Muscle layer of duodenum (tissue), 2 donors: Measurements from ENCODE around the gene PPP1R12B.
A peak's percentile ranks its signal among the peaks of the same experiment; 100 is the strongest.
"Not testable (repeated sequence)": the region's sequence is repeated elsewhere in the genome, so short reads cannot be mapped to it uniquely, and the experiment has no call there.

Experiments used
- H3K27ac ChIP-seq: one replicate; pipeline ENCODE4 v1.7.0; 2013; ENCODE audit warnings: mild to moderate bottlenecking, low read length
- H3K27me3 ChIP-seq: one replicate; pipeline ENCODE4 v1.7.0; 2013; ENCODE audit warnings: low read depth, mild to moderate bottlenecking, control low read depth, low read length
- H3K36me3 ChIP-seq, 2 donors: one replicate each; pipeline ENCODE4 v1.7.0; 2013; ENCODE audit warnings: low read length in 2 of 2, control low read depth in 1 of 2, mild to moderate bottlenecking in 1 of 2; ENCODE audit not compliant: insufficient read depth in 2 of 2, control insufficient read depth in 1 of 2
- H3K4me1 ChIP-seq, 2 donors: one replicate each; pipeline ENCODE4 v1.7.0; 2013; ENCODE audit warnings: low read length in 2 of 2, mild to moderate bottlenecking in 2 of 2, control low read depth in 1 of 2, moderate library complexity in 1 of 2; ENCODE audit not compliant: insufficient read depth in 2 of 2, control insufficient read depth in 1 of 2
- H3K4me3 ChIP-seq, 2 donors: one replicate each; pipeline ENCODE4 v1.7.0; 2013; ENCODE audit warnings: low read length in 2 of 2, low read depth in 1 of 2, mild to moderate bottlenecking in 1 of 2
- H3K9me3 ChIP-seq, 2 donors: one replicate each; pipeline ENCODE4 v1.7.0; 2013; ENCODE audit warnings: low read length in 2 of 2, control low read depth in 1 of 2, mild to moderate bottlenecking in 1 of 2; ENCODE audit not compliant: control insufficient read depth in 1 of 2
- donor health status: healthy.

The PPP1R12B gene

DNA sequence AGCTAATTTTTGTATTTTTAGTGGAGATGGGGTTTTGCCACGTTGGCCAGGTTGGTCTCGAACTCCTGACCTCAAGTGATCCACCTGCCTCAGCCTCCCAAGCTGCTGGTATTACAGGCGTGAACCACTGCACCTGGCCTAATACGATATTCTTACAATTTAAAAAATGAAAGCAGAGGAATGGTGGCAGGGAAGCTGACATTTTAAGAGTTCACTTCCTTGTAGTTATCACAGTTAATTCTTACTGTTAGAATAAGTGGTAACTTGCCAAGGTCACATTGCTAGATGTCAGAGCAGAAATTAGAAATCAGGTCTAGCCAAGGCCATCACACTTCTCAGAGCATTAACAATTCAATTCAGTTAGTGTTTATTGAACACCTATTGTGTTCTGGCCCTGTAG, 207.5 kb downstream of the PPP1R12B start:
- not testable (repeated sequence) for H3K27ac ChIP-seq, H3K4me3 ChIP-seq, H3K27me3 ChIP-seq, H3K36me3 ChIP-seq, H3K9me3 ChIP-seq
- H3K4me1 ChIP-seq: peaks cover 0 to 19% of the 10 kb centered on the region in 2 donors

DNA sequence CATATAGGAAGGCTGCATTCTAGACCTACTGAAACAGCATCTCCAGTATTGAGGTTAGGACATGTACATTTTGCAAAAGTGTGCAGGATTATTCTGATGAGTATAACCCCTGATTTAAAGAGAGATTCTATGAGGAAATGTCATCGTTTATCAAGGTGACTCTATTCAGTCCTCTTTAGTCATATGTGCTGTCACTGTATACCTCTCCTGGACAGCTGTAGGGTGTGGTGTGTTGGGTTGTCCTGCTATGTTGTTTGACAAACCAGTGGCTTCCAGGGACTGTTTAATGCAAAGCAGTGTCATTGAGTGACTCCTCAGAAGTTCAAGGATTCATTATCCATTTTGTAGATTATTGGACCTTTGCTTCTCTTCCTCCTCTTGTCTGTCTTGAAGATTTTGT, 209.2 kb downstream of the PPP1R12B start:
- H3K4me1 ChIP-seq: peaks cover 0 to 29% of the 10 kb centered on the region in 2 donors
- not testable (repeated sequence) for H3K27ac ChIP-seq, H3K9me3 ChIP-seq, H3K4me3 ChIP-seq, H3K36me3 ChIP-seq, H3K27me3 ChIP-seq

DNA sequence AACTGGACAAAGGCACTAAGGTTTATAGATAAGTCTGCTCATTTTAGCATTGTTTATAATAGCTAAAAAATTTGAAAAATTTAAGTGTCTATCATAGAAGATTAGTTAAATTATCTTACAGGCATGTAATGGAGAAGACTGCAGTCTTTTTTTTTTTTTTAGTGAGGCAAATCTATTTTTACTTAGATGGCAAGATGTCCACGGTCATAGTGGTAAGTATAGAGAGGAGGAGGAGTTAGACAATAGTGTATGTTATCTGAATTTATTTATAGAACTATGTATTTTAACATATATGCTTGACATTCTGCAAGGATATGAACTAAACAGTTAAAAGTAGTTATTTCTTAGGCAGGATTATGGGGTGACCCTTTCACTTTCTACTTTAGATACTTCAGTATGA, 212.7 kb downstream of the PPP1R12B start:
- Histone ChIP-seq H3K4me3 (no peak overlapping the region), H3K9me3 (no peaks in the 10 kb centered on the region), H3K27ac (no peak overlapping the region), H3K27me3 (no peaks in the 10 kb centered on the region), H3K36me3 (peaks cover 25 to 28% of the 10 kb centered on the region in 2 donors), H3K4me1 (peaks cover 5 to 39% of the 10 kb centered on the region in 2 donors)

DNA sequence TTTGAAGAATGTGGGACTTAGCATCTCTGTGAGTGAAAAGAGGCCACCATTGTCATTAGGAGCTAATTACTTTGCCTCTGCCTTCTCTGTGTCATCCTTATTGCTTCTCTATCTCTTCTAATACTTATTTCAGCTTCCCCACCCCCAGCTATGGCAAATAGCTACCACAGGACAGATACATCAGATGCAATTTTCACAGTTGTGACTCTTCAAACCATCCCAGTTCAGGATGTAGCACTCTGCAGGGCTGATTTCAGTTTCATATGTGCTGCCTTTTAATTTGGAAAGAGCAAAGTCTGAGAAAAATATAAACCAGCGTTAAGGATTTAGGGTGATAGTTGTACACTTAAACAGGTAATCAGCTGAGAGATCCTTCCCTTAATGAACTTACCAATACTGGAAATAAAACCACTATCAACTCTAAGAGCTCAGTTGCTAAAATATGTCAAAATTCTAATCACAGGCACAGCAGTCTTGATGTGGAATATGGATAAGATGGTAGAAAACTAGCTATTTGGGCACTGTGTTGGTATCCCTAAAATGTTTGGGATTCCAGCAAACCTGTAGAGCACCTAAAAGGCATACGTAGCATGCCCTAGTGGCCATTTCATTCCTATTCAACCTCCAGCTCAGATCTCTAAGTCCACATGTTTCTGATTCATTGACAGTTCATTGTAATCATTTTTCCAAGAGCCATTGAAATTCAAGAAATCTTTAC, 213.4 kb downstream of the PPP1R12B start:
- peak overlapping the region; percentile 35 for H3K27ac ChIP-seq
- H3K27me3 ChIP-seq: no peaks in the 10 kb centered on the region
- peaks cover 26 to 28% of the 10 kb centered on the region in 2 donors for H3K36me3 ChIP-seq

DNA sequence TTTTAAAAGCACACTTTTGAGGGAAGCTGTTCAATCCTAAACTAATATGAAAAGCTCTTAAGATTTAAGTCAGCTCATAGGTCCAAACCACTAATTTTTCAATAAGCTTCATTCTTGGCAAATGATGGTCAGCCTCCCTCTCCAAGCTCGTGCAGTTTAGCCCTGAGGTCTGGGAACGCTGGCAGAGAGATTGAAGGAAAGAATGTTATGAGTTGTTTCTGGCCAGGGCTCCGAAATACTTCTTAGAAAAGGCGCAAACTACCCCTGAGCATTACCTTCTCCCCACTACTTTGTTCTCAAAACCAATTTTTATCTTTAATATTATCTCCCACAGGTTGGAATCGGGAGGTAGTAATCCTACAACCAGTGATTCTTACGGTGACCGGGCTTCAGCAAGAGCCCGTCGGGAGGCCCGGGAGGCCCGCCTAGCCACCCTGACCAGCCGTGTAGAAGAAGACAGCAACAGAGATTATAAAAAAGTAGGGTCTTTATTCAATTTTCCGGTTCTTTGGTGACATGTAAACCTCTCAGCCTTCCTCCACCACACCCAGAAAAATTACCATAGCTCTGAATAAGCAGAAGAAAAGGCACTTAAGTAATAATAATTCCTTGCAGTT, 214.1 kb downstream of the PPP1R12B start:
- Histone ChIP-seq H3K27me3 (no peaks in the 10 kb centered on the region), H3K27ac (peak overlapping the region; percentile 35), H3K4me1 (peaks cover 11 to 51% of the 10 kb centered on the region in 2 donors), H3K36me3 (peaks cover 28 to 33% of the 10 kb centered on the region in 2 donors), H3K4me3 (no peak overlapping the region), H3K9me3 (no peaks in the 10 kb centered on the region)

More for the DNA sequence above, 213.4 kb downstream of the PPP1R12B start:
- Histone ChIP-seq H3K9me3 (no peaks in the 10 kb centered on the region), H3K4me1 (peaks cover 5 to 45% of the 10 kb centered on the region in 2 donors), H3K4me3 (no peak overlapping the region)

DNA sequence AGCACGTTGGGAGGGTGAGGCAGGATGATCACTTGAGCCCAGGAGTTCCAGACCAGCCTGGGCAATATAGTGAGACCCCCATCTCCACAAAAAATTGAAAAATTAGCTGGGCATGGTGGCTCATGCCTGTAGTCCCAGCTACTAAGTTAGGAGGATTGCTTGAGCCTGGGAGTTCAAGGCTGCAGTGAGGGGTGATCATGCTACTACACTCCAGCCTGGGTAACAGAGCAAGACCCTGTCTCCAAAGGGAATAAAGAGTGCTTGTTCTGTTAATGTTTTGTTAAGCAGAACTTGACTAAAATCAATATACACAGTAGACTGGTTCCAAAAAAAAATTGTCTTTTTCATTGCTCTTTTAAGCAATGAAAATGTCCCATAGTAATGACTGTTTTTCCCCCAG, 215.3 kb downstream of the PPP1R12B start:
- peak overlapping the region; percentile 65 for H3K27ac ChIP-seq
- peaks cover 14 to 57% of the 10 kb centered on the region in 2 donors for H3K4me1 ChIP-seq

DNA sequence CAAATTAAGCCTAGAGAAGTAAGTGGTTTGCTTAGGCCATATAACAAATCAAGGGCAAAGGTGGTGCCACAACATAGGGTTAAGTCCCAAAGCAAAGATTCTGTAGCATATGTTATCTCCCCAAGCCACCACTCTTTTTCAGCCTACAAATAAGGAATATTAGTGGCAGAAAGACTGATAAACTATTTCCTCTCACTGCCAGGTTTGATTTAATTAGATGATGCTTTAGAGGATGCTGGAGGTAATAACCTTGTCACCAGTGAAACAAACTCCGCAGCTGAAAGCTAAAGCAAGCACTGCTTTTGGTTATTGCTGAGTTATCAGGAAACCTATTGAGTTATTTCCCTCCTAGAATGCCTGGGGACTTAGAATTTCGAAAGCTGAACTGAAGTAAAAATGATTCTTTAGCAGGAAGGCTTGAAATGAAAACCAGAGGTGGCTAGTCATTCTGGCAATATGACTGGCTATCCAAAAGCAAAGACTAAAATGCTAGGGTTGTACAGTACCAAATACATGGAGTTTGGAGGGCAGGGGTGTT, 216.5 kb downstream of the PPP1R12B start:
- H3K27me3 ChIP-seq: no peaks in the 10 kb centered on the region
- peaks cover 14 to 67% of the 10 kb centered on the region in 2 donors for H3K4me1 ChIP-seq
- H3K27ac ChIP-seq: peak overlapping the region; percentile 65
- H3K4me3 ChIP-seq: no peak overlapping the region
- H3K36me3 ChIP-seq: peaks cover 40 to 45% of the 10 kb centered on the region in 2 donors
- no peaks in the 10 kb centered on the region for H3K9me3 ChIP-seq

More for the DNA sequence above, 215.3 kb downstream of the PPP1R12B start:
- H3K9me3 ChIP-seq: no peaks in the 10 kb centered on the region
- peaks cover 37 to 40% of the 10 kb centered on the region in 2 donors for H3K36me3 ChIP-seq
- no peak overlapping the region for H3K4me3 ChIP-seq
- no peaks in the 10 kb centered on the region for H3K27me3 ChIP-seq

DNA sequence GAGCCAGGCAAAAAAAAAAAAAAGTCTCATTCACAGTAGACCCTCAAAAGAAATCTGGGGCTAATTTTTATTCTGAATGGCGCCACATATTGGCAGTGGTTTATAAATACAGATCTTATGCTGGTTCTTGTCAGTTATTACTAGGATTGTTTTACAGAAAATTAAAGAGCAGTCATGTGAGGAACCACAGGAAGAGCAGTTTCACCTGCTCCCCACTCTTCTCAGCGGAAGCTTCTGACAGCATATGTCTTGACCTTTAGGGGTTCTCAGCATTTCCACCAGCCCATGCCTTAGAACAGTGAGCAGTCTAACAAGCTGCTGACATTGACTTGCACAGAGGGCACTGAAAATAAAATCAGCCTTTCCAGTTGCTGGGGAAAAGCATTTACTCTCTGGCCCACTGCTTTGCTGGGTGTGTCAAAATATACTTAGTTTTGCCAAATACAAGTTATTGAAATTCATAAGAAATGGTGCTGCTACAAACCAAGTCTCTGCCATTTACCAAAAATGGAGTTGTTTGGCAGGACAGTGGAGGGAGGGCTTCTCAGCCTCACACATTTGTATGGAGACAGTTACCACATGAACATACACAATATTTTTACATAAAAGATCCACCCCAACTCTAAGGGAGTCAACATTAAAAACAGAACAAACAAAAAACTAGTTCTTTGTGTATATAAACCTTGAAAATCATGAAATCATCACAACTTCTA, 217.5 kb downstream of the PPP1R12B start:
- Histone ChIP-seq H3K27ac (peak overlapping the region; percentile 65), H3K4me1 (peaks cover 14 to 77% of the 10 kb centered on the region in 2 donors), H3K27me3 (no peaks in the 10 kb centered on the region), H3K36me3 (peaks cover 45 to 46% of the 10 kb centered on the region in 2 donors), H3K4me3 (no peak overlapping the region), H3K9me3 (no peaks in the 10 kb centered on the region)

DNA sequence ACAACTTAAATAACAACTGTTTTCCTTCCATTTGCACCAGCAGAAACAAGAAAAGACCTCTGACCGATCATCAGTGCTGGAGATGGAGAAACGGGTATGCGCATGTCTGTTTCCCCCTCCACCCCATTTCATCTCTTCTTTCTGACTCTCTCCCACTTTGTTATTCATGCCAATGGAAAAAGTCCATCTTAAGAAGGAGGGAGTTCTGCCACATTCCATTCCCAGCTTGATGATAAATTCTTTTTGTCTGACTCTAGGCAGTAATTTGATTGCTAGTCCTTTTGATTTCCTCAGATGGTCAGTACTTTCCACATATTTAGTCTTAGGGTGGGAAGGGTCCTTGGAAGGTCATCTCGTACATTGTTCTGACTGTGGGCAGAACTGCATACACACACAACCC, 219.2 kb downstream of the PPP1R12B start:
- H3K9me3 ChIP-seq: no peaks in the 10 kb centered on the region
- H3K36me3 ChIP-seq: peaks cover 53 to 54% of the 10 kb centered on the region in 2 donors
- H3K4me1 ChIP-seq: peaks cover 14 to 81% of the 10 kb centered on the region in 2 donors
- peak overlapping the region; percentile 65 for H3K27ac ChIP-seq
- no peaks in the 10 kb centered on the region for H3K27me3 ChIP-seq
- H3K4me3 ChIP-seq: no peak overlapping the region

DNA sequence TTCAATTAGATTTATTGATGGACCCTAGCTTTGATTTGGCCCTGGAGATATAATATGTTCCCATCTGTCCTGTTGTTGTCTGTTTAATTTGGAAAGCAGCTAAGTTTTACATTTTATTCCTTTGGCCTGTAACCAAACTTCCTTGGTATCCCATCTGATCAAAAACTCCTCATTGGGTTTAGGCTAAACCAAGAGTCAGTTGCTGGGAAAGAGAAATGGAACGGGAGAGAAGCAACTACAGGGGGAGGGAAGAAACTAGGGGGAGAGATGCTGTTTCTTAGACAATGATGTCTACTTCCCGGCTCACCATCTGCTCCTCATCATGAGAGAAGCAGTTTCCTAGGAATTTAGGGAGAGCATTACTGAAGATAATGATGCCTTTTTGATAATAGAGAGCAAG, 219.9 kb downstream of the PPP1R12B start:
- H3K4me1 ChIP-seq: peaks cover 14 to 83% of the 10 kb centered on the region in 2 donors

DNA sequence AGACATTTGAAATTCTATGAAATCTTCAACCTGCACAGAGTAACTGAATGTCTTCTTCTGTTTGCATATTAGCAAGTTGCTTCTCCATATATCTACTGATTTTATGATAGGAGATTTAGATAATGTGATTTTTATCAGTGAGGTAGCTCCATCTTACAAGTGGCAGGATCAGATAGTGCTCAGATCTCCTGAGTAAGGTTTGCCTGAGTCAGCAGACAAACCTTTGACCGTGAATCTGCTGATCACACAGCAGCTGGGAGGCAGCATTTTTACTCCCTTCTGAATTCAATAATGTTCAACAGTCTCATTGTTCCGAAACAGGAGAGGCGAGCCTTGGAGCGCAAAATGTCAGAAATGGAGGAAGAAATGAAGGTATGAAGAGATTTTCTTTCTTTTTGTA, 220.3 kb downstream of the PPP1R12B start:
- no peaks in the 10 kb centered on the region for H3K27me3 ChIP-seq
- H3K9me3 ChIP-seq: no peaks in the 10 kb centered on the region
- peaks cover 50 to 57% of the 10 kb centered on the region in 2 donors for H3K36me3 ChIP-seq
- peaks cover 14 to 83% of the 10 kb centered on the region in 2 donors for H3K4me1 ChIP-seq
- H3K27ac ChIP-seq: peak overlapping the region; percentile 65
- H3K4me3 ChIP-seq: no peak overlapping the region

More for the DNA sequence above, 219.9 kb downstream of the PPP1R12B start:
- peaks cover 53 to 54% of the 10 kb centered on the region in 2 donors for H3K36me3 ChIP-seq
- peak overlapping the region; percentile 65 for H3K27ac ChIP-seq
- no peaks in the 10 kb centered on the region for H3K27me3 ChIP-seq
- no peak overlapping the region for H3K4me3 ChIP-seq
- no peaks in the 10 kb centered on the region for H3K9me3 ChIP-seq
